HepG2 (cell line): ENCODE results near the gene MIGA2. TPM values are rescaled to one million over a fixed set of nuclear protein-coding genes. Genes with fewer than 3 reads are reported as not detected.

Source experiments
- ATAC-seq: fragments of 200-7000 bp; cut with Tn5 transposase; 3 replicates; pipeline ENCODE4 v1.9.1; 2020; ENCODE audit warnings: mild to moderate bottlenecking, moderate library complexity
- BruUV-seq: library from RNA; stranded (reverse); fragments of 400-500 nt; replicated peaks from 2 replicates; lab custom pipeline; 2021; lab: Mats Ljungman, UMichigan
- CTCF ChIA-PET: fragments of 300-600 bp; formaldehyde crosslinking; extraction: SDS; loops from one replicate; lab custom pipeline; 2021; ENCODE audit warnings: low total read pairs, inconsistent platforms, low intra/inter-chr PET ratio; lab: Yijun Ruan, JAX
- POLR2A ChIA-PET: fragments of 350-600 bp; sonication (Branson Sonifier 250); formaldehyde crosslinking; loops from one replicate; lab custom pipeline; 2020; ENCODE audit warnings: antibody characterized with exemption, inconsistent platforms; lab: Yijun Ruan, JAX
- DNase-seq: peaks from one replicate; pipeline ENCODE4 v3.0.0-alpha.2; 2015; ENCODE audit warnings: low spot score
- FAIRE-seq: peaks from 3 replicates; lab custom pipeline; 2011; peaks lifted over from hg19 to GRCh38; lab: Jason Lieb, UNC
- H2AFZ ChIP-seq: one replicate; pipeline ENCODE4 v1.6.1; 2011; ENCODE audit warnings: low read length, inconsistent platforms
- H3K27ac ChIP-seq: fragments of 300-600 bp; 3 replicates; pipeline ENCODE4 v1.8.0; 2011; ENCODE audit warnings: mixed run types, mild to moderate bottlenecking, mixed read lengths, low read length, inconsistent platforms; ENCODE audit not compliant: insufficient read depth; ENCODE audit errors: extremely low read length
- H3K27me3 ChIP-seq, 2 experiments: fragments of 200-600 bp in 1 of 2; 2 replicates in 1 of 2; 3 replicates in 1 of 2; pipeline versions ENCODE4 v1.6.0 to v1.8.0; 2011; ENCODE audit warnings: low read length in 2 of 2, mild to moderate bottlenecking in 2 of 2, moderate library complexity in 2 of 2, inconsistent platforms in 1 of 2; ENCODE audit not compliant: insufficient read depth in 2 of 2, control insufficient read depth in 1 of 2
- H3K36me3 ChIP-seq, 2 experiments: fragments of 200-600 bp in 1 of 2; replicated peaks in 1 of 2; 2 replicates in 1 of 2; 3 replicates in 1 of 2; pipeline versions ENCODE4 v1.5.1 to v1.8.0; 2011; ENCODE audit warnings: low read length in 2 of 2, inconsistent platforms in 1 of 2; ENCODE audit not compliant: insufficient read depth in 2 of 2, control insufficient read depth in 1 of 2
- H3K4me1 ChIP-seq: 2 replicates; pipeline ENCODE4 v1.5.1; 2012; ENCODE audit warnings: low read length, inconsistent platforms; ENCODE audit not compliant: insufficient read depth
- H3K4me2 ChIP-seq: 2 replicates; pipeline ENCODE4 v1.6.0; 2011; ENCODE audit warnings: low read depth, low read length, inconsistent platforms
- H3K4me3 ChIP-seq, 3 experiments: fragments of 200-600 bp in 1 of 3; sonication (generic), shearing (Covaris generic) in 1 of 3; replicated peaks in 1 of 3; 2 replicates each; pipeline ENCODE4 v1.5.1; 2011 to 2016; ENCODE audit warnings: low read length in 3 of 3, inconsistent platforms in 2 of 3, low read depth in 2 of 3, mild to moderate bottlenecking in 2 of 3, control low read depth in 1 of 3, mixed read lengths in 1 of 3; ENCODE audit not compliant: insufficient read depth in 1 of 3
- H3K79me2 ChIP-seq: one replicate; pipeline ENCODE4 v1.6.1; 2011; ENCODE audit warnings: low read length, inconsistent platforms; ENCODE audit not compliant: insufficient read depth
- H3K9ac ChIP-seq: 2 replicates; pipeline ENCODE4 v1.6.0; 2011; ENCODE audit warnings: mild to moderate bottlenecking, low read depth, low read length, inconsistent platforms; ENCODE audit not compliant: insufficient read depth
- H3K9me3 ChIP-seq: 2 replicates; pipeline ENCODE4 v1.5.1; 2012; ENCODE audit warnings: mild to moderate bottlenecking, low read length
- H4K20me1 ChIP-seq: 2 replicates; pipeline ENCODE4 v1.6.0; 2011; ENCODE audit warnings: inconsistent platforms, mild to moderate bottlenecking, low read length, moderate library complexity; ENCODE audit not compliant: insufficient read depth
- IKZF1 ChIP-seq: fragments of 450-650 bp; IDR thresholded peaks from 2 replicates; pipeline ENCODE4 v1.7.1; 2016
- IKZF5 ChIP-seq: IDR thresholded peaks from 2 replicates; pipeline ENCODE4 v1.6.1; 2018; ENCODE audit warnings: missing genetic modification reagents, mild to moderate bottlenecking, missing compliant biosample characterization
- KDM2A ChIP-seq: sonication (generic); formaldehyde crosslinking; IDR thresholded peaks from 2 replicates; pipeline ENCODE4 v1.4.0; 2020; ENCODE audit warnings: low read depth, missing genetic modification reagents, borderline replicate concordance
- MED1 ChIP-seq: sonication (generic); formaldehyde crosslinking; IDR thresholded peaks from 2 replicates; pipeline ENCODE4 v1.4.0; 2020; ENCODE audit warnings: missing genetic modification reagents
- NONO ChIP-seq, 2 experiments: fragments of 450-650 bp in 1 of 2; sonication (generic) in 1 of 2; formaldehyde crosslinking in 1 of 2; IDR thresholded peaks in 1 of 2; conservative IDR thresholded peaks in 1 of 2; 2 replicates each; pipeline versions ENCODE4 v1.6.1 to v1.8.0; 2017 to 2022; ENCODE audit warnings: mild to moderate bottlenecking in 1 of 2, missing genetic modification reagents in 1 of 2, moderate library complexity in 1 of 2
- PPARG ChIP-seq: conservative IDR thresholded peaks from 2 replicates; pipeline ENCODE4 v1.6.1; 2016; ENCODE audit warnings: missing biosample characterization, missing genetic modification reagents
- RAD51 ChIP-seq: fragments of 450-650 bp; IDR thresholded peaks from 2 replicates; pipeline ENCODE4 v1.6.1; 2016; ENCODE audit warnings: borderline replicate concordance
- SKI ChIP-seq: fragments of 450-650 bp; IDR thresholded peaks from one replicate; pipeline ENCODE4 v1.6.1; 2018; ENCODE audit warnings: mild to moderate bottlenecking; ENCODE audit not compliant: partially characterized antibody
- SPEN ChIP-seq: sonication (generic); formaldehyde crosslinking; IDR thresholded peaks from 2 replicates; pipeline ENCODE4 v1.5.1; 2020; ENCODE audit warnings: low read depth, mild to moderate bottlenecking, missing genetic modification reagents
- ZFP91 ChIP-seq: sonication (generic); formaldehyde crosslinking; IDR thresholded peaks from 2 replicates; pipeline ENCODE4 v1.9.0; 2022; ENCODE audit warnings: missing genetic modification reagents, mild to moderate bottlenecking, borderline replicate concordance
- ZNF501 ChIP-seq: sonication (generic); formaldehyde crosslinking; IDR thresholded peaks from 2 replicates; pipeline ENCODE4 v1.5.1; 2020; ENCODE audit warnings: mild to moderate bottlenecking, moderate library complexity, missing genetic modification reagents
- WGBS: methylation state at CpG from one replicate; pipeline ENCODE4 v1.1.6; 2017; ENCODE audit warnings: low lambda C conversion rate; 5-methylcytosine and 5-hydroxymethylcytosine counted together
- in situ Hi-C: cut with HindIII; loops from 2 replicates; pipeline ENCODE4 v1.10.0; 2017; ENCODE audit warnings: low pct_unique_long_range_greater_than_20kb; ENCODE audit not compliant: extremely low pct_ligation_motif_present
- intact Hi-C: fragments of 100-400 bp; cut with micrococcal nuclease; formaldehyde crosslinking; loops from one replicate; pipeline ENCODE4 v1.10.0; 2022; ENCODE audit not compliant: unreplicated experiment
- polyA plus RNA-seq, 8 experiments: library from polyadenylated mRNA; depleted of rRNA in 3 of 8; stranded (reverse) in 7 of 8; unstranded in 1 of 8; fragments of >200 nt; fragmentation: Illumina TruSeq in 4 of 8; extraction: Trizol in 4 of 8; gene quantifications; 2 replicates each; pipeline versions ENCODE4 v1.2.1 to v1.2.3, GENCODE V29; 2011 to 2016; ENCODE audit warnings: low read depth in 4 of 8, missing spikeins in 1 of 8, mixed read lengths in 1 of 8; ENCODE audit not compliant: insufficient read depth in 1 of 8
- total RNA-seq, 5 experiments: library from RNA; depleted of rRNA; stranded (reverse); fragments of >200 nt; fragmentation: Illumina TruSeq; extraction: Trizol; gene quantifications; 2 replicates each; pipeline ENCODE4 v1.2.3, GENCODE V29; 2016; ENCODE audit warnings: low read depth in 1 of 5
- TF ChIP-seq, protein P1 (sequence below): sonication (generic); formaldehyde crosslinking; IDR thresholded peaks from 2 replicates; pipeline ENCODE4; 2020; ENCODE audit warnings: missing genetic modification reagents, mild to moderate bottlenecking, borderline replicate concordance
- TF ChIP-seq, protein P2 (sequence below): sonication (generic); formaldehyde crosslinking; IDR thresholded peaks from 2 replicates; pipeline ENCODE4 v1.4.0; 2020; ENCODE audit warnings: missing genetic modification reagents

MIGA2 gene
- total and polyA plus RNA-seq, 2 of the 13 experiments (the other 11 are each of a cell fraction or from before 2014, with no cell fraction given), result 10.8 to 17.1 TPM

DNA sequence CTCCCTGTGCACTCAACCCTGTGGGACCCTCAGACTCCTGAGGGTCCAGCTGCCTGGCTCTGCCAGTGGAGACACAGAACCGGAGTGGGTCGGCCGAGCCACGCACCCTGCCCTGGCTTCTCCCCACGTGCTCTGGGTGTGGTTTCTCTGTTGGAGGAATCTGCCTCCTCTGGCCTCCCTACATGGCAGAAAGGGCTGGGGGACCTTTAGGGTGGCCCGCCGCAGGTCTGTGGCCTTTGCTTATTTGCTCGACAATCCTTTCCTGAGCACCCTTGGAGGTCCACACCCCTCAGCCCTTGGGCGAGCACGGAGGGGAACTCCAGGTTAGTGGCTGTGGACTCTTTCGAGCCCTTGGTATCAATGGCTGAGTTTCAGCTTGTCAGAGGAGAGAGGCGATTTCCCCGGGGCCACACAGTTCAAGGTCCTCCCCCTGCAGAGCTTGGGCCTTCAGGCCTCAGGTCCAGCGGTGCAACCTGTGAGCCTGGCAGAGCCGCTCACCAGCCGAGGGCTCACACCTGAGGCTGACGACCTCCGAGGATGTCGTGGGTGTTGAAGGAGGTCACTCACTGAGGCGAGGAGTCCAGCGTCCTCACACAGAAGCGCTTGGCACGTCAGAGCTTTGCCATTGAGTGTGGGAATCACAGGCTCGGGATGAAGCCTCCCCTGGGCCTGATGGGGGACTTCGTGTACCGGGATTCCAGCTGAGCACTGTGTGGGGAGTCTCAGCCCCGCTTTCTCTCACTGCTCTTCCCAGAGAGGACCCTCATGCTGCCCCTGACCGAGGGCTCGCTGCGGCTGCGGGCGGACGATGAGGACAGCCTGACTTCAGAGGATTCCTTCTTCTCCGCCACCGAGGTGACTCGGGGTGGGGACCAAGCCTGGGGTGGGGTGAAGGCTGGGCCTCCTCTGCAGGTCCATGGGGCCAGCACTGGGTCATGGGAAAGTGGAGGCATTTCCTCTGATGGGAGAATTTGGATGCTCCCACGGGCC, 23.7 kb downstream of the MIGA2 start:
- CTCF ChIA-PET, result no interaction called here
- Histone ChIP-seq H3K79me2 (no peaks in the 10 kb centered on the region), H3K36me3 (peaks cover 1 to 3% of the 10 kb centered on the region in 2 experiments; a peak in 1 of 5 replicates), H3K4me1 (peaks cover 38% of the 10 kb centered on the region), H3K9me3 (no peaks in the 10 kb centered on the region), H4K20me1 (no peaks in the 10 kb centered on the region), H3K4me2 (peak overlapping the region; percentile 64), H3K27me3 (no peaks in the 10 kb centered on the region), H3K27ac (peak overlapping the region; percentile 72), H2AFZ (no peak overlapping the region), H3K4me3 (peak overlapping the region in 1 of 3 experiments; percentile 42; a peak in 1 of 6 replicates), H3K9ac (peak overlapping the region; percentile 30; the same call in 1 of the 2 replicates)
- ATAC-seq (peak; percentile 67), DNase-seq (no peak), FAIRE-seq (peak; percentile 18)
- in situ Hi-C loops (no loop called here), intact Hi-C loops (no loop called here)
- WGBS, result 62% methylated on average over 23 of the region's 37 CpGs
- no TSS peak for BruUV-seq
- POLR2A ChIA-PET, result interaction anchor here (1.0 to 1.5 kb wide), 2 partner anchors 21 to 24 kb away, joined by 3 to 4 read pairs; partner anchors contain the start of genes DOLPP1 and MIGA2
- TF ChIP-seq IKZF1 (no peak), SKI (peak; percentile 25), IKZF5 (peak; percentile 33; the same call in 1 of the 2 replicates), KDM2A (CRISPR knock-in tag) (peak; percentile 52; the same call in 1 of the 2 replicates), RAD51 (no peak), MED1 (CRISPR knock-in tag) (no peak), NONO (IDR thresholded peaks at IDR 0.05) (no peak), NONO (CRISPR knock-in tag; conservative IDR thresholded peaks at IDR 0.05) (0 out of 2 replicates have a peak, but pooled peaks have one; percentile 35), PPARG (CRISPR knock-in tag) (no peak; the same call in 1 of the 2 replicates), ZNF501 (CRISPR knock-in tag) (peak; percentile 30; the same call in 1 of the 2 replicates), ZFP91 (CRISPR knock-in tag) (peak; percentile 33; the same call in 1 of the 2 replicates), SPEN (CRISPR knock-in tag) (0 out of 2 replicates have a peak, but pooled peaks have one; percentile 33)
- TF ChIP-seq, protein P1, sequence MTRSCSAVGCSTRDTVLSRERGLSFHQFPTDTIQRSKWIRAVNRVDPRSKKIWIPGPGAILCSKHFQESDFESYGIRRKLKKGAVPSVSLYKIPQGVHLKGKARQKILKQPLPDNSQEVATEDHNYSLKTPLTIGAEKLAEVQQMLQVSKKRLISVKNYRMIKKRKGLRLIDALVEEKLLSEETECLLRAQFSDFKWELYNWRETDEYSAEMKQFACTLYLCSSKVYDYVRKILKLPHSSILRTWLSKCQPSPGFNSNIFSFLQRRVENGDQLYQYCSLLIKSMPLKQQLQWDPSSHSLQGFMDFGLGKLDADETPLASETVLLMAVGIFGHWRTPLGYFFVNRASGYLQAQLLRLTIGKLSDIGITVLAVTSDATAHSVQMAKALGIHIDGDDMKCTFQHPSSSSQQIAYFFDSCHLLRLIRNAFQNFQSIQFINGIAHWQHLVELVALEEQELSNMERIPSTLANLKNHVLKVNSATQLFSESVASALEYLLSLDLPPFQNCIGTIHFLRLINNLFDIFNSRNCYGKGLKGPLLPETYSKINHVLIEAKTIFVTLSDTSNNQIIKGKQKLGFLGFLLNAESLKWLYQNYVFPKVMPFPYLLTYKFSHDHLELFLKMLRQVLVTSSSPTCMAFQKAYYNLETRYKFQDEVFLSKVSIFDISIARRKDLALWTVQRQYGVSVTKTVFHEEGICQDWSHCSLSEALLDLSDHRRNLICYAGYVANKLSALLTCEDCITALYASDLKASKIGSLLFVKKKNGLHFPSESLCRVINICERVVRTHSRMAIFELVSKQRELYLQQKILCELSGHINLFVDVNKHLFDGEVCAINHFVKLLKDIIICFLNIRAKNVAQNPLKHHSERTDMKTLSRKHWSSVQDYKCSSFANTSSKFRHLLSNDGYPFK (CRISPR knock-in tag), result 0 out of 2 replicates have a peak, but pooled peaks have one; percentile 35
- TF ChIP-seq, protein P2, sequence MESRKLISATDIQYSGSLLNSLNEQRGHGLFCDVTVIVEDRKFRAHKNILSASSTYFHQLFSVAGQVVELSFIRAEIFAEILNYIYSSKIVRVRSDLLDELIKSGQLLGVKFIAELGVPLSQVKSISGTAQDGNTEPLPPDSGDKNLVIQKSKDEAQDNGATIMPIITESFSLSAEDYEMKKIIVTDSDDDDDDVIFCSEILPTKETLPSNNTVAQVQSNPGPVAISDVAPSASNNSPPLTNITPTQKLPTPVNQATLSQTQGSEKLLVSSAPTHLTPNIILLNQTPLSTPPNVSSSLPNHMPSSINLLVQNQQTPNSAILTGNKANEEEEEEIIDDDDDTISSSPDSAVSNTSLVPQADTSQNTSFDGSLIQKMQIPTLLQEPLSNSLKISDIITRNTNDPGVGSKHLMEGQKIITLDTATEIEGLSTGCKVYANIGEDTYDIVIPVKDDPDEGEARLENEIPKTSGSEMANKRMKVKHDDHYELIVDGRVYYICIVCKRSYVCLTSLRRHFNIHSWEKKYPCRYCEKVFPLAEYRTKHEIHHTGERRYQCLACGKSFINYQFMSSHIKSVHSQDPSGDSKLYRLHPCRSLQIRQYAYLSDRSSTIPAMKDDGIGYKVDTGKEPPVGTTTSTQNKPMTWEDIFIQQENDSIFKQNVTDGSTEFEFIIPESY, result peak; percentile 40; the same call in 1 of the 2 replicates
